HG02623 (cell line): ENCODE data around the gene UNC45A.
A peak's percentile ranks its signal among the peaks of the same experiment; 100 is the strongest.
"Not testable (repeated sequence)": the region's sequence is repeated elsewhere in the genome, so short reads cannot be mapped to it uniquely, and the experiment has no call there.

ENCODE experiments used
- ATAC-seq: cut with Tn5 transposase; IDR thresholded peaks from one replicate; pipeline ENCODE4 v1.9.1; 2021; ENCODE audit warnings: moderate library complexity; ENCODE audit not compliant: unreplicated experiment

UNC45A gene

DNA sequence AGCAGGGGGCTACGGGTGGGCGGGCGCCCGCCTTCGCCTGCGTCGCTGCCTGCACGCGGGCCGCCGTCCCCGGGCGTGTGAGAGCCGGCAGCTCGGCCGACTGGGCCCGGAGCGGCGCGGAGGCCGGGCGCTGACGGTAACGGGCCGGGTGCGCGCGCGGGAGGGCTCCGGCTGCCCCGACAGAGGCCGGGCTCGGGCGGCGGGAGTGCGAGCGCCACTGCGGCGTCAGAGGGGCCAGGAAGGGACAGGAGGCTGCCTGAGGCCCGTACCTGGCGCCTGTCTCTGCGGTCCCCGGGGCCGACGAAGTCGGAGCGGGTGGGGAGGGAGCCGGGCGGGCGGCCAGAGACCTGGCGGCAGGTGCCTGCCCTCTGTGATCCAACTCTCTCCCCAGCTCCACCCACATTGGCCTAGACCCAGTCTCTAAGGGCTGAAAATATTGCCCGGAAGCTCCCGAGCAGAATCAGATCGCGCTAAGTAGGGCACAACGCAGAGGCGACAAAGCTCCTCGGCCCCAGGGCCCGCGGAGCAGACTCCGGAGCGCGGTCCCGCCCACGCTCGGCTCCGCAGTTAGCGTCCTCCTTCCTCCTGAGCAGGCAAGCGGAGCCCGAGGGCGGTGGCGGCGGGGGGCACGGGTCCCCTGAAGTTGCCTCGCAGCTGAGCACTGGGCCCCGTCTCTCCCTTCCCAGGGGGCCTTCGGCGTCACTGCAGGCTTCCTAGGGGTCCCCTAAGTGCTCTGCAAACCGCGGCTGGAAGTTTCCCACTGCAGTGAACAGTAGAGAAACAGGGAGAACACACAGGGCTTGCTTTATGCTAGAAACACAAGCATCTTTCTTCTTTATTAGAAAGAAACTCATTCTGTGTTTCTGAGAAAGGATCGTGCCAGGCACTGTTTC is 32.0 kb upstream of the UNC45A start, which contains the start of gene MAN2A2:
TSS of gene MAN2A2 (plus strand) at position 463 of the 893 bp plus-strand sequence. CDS start 906 bp downstream, outside the sequence.
- peak; percentile 40 for ATAC-seq

- no peak for ATAC-seq
Measured at GRCh38 chr15:90903733-90904536, 31.1 kb upstream of the UNC45A start.

- ATAC-seq = no peak
Measured at GRCh38 chr15:90904746-90905145, 30.3 kb upstream of the UNC45A start.

DNA sequence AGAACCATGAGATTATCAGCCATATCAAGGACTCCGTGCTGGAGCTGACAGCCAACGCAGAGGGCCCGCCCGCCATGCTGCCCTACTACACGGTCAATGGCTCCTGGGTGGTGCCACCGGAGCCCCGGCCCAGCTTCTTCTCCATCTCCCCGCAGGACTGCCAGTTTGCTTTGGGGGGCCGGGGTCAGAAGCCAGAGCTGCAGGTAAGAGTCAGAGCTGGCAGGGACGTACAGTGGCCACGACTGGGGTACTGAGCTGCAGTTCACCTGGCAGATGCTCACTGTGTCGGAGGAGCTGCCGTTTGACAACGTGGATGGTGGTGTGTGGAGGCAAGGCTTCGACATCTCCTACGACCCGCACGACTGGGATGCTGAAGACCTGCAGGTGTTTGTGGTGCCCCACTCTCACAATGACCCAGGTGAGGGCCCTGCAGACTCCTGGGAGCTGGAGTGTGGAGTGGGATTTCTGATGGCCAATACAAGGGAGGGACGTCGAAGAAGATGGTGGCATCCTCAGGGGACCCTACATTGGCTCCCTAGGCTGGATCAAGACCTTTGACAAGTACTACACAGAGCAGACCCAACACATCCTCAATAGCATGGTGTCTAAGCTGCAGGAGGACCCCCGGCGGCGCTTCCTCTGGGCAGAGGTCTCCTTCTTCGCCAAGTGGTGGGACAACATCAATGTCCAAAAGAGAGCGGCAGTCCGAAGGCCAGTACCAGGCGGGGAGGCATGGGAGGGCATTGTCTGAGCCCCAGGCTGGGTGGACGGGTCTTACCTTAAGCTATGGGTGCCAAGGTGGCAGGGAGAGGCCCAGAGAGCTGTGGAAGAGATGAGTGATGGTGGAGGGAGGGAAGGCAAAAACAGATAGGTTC is 29.5 kb upstream of the UNC45A start:
- ATAC-seq = no peak

- no peak for ATAC-seq
Measured at GRCh38 chr15:90906181-90906849, 28.8 kb upstream of the UNC45A start.

GRCh38 chr15:90907051-90907660 is 27.9 kb upstream of the UNC45A start:
- ATAC-seq = no peak

- no peak for ATAC-seq
Measured at GRCh38 chr15:90907838-90908507, 27.1 kb upstream of the UNC45A start.

- ATAC-seq = not testable (repeated sequence)
Measured at GRCh38 chr15:90909449-90909848, 25.6 kb upstream of the UNC45A start.

- no peak for ATAC-seq
Measured at GRCh38 chr15:90909976-90910375, 25.1 kb upstream of the UNC45A start.

GRCh38 chr15:90910441-90911301 is 24.4 kb upstream of the UNC45A start:
- no peak for ATAC-seq

DNA sequence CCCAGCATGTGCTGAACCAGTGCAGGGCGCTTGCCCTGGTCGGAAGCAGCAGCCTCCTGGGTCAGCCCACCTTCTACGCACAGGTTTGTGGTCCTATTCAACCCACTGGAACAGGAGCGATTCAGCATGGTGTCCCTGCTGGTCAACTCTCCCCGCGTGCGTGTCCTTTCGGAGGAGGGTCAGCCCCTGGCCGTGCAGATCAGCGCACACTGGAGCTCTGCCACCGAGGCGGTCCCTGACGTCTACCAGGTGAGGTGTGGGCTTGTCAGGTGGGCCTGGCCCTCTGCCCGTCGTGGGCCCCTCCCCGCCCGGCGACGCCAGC is 23.8 kb upstream of the UNC45A start:
- ATAC-seq = no peak

DNA sequence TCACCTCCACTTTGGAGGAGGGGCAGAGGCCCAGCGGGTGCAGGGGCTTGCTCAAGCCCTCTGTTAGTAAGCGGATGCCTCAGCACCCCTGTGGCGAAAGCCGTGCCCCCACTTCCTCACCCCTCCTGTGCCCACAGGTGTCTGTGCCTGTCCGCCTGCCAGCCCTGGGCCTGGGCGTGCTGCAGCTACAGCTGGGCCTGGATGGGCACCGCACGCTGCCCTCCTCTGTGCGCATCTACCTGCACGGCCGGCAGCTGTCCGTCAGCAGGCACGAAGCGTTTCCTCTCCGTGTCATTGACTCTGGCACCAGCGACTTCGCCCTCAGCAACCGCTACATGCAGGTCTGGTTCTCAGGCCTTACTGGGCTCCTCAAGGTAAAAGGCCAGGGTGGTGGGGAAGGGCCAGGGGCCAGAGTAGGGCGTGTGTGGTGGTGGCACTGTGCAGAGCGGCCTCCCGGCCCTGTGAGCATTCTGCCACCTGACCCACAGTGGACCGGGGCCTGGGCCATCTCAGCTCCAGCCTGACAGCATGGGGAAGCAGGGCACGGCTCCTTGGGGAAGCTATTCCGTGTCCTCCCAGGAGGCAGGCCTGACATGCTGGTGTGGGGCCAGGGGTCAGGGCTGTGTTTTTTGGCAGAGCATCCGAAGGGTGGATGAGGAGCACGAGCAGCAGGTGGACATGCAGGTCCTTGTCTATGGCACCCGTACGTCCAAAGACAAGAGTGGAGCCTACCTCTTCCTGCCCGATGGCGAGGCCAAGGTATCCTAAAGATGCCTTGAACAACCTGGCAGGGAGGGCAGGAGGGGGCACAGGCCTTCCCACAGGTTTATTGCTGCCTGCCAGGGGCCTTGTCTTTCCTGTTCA is 22.9 kb upstream of the UNC45A start:
- no peak for ATAC-seq

GRCh38 chr15:90912770-90913075 is 22.4 kb upstream of the UNC45A start:
- no peak for ATAC-seq

DNA sequence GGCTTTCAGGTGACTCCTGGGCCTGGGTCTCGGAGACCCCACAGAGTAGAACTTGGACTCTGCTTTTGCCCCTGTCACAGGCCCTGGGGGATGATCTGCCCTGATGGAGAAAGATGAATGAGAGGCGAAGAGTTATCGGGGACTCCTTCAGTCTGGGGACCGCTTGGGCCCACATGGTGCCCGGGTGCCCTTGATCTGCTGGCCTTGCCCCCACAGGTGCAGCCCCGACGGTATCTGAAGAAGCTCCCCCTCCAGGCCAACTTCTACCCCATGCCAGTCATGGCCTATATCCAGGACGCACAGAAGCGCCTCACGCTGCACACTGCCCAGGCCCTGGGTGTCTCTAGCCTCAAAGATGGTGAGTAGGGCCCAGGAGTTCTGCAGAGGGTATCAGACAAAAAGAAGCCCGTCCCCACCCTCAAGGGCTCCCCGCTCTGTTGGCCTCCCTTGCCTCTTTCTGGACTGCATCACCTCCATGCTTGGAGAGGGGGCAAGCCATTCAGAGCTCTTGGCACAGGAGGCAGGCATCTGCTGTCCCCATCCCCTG is 21.6 kb upstream of the UNC45A start:
- ATAC-seq = no peak

DNA sequence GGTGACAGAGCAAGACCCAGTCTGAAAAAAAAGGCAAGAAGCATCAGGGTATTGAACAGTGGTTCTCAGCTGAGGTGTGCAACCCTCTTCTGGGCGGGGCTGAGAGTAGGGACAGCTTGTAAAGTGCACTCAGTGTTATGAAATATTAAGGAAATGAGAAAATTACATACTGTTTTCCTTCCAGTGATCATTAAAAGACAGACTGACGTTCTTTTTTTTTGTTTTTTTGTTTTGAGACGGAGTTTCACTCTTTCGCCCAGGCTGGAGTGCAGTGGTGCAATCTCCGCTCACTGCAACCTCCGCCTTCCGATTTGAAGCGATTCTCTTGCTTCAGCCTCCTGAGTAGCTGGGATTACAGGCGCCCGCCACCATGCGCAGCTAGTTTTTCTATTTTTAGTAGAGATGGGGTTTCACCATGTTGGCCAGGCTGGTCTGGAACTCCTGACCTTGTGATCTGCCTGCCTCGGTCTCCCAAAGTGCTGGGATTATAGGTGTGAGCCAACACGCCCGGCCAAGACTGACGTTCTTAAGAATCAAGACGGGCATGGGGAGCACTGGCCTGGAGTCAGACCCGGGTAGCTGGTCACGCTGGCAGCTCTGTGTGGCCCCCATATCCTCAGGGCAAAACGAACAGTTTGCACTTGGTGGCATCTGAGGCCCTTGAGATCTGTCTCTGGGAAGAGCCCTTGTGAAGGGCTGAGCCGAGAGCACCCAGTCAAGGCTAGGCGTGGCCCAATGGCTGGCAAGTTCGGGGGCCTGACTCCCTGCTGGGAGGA is 20.6 kb upstream of the UNC45A start:
- ATAC-seq = no peak

DNA sequence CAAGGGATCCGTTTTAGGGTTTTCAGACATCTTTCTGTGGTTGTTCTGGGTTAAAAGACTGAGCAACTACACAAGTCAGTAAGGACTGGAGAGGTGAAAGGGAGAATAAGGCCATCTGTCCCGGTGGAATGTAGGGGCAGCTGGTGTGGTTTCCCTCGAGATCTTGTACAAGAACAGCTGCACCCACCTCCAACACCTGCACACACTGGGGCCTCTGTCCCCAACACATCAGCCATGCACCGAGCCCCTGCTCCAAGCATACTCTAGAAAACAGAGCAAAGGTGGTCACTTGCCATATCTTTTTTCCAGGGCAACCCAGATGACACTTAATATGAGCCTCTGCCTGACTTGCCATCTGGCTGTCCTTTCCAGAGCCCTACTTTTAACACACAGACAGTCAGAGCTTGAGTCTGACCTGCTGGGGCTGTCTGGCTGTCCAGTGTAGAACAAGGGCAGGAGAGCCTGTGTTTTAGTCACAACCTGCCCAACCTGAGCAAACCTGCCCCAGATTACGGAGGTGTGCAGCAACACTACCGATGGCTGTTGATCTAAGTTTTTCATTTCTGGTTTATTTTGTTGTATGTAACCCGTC is 19.8 kb upstream of the UNC45A start:
- ATAC-seq = no peak
